ENCODE results near the gene TMEM82. TPM values are rescaled to one million over a fixed set of nuclear protein-coding genes. Genes with fewer than 3 reads are reported as not detected.

Gene TMEM82
- total RNA-seq, 1 donor from 2014 or later: 1.1 TPM

DNA sequence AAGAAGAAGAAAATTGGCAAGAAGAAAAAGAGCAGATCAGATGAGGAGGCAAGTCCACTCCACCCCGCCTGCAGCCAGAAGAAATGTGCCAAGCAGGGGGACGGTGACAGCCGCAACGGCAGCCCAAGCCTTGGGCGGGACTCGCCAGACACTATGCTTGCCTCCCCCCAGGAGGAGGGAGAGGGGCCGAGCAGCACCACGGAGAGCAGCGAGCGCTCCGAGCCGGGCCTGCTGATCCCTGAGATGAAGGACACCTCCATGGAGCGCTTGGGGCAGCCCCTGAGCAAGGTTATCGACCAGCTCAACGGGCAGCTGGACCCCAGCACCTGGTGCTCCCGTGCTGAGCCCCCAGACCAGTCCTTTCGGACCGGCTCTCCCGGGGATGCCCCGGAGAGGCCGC, 15.3 kb upstream of the TMEM82 start:
- no peak for DNase-seq (ENCODE audit: extremely low spot score, unreplicated experiment)
- TF ChIP-seq, protein P1, sequence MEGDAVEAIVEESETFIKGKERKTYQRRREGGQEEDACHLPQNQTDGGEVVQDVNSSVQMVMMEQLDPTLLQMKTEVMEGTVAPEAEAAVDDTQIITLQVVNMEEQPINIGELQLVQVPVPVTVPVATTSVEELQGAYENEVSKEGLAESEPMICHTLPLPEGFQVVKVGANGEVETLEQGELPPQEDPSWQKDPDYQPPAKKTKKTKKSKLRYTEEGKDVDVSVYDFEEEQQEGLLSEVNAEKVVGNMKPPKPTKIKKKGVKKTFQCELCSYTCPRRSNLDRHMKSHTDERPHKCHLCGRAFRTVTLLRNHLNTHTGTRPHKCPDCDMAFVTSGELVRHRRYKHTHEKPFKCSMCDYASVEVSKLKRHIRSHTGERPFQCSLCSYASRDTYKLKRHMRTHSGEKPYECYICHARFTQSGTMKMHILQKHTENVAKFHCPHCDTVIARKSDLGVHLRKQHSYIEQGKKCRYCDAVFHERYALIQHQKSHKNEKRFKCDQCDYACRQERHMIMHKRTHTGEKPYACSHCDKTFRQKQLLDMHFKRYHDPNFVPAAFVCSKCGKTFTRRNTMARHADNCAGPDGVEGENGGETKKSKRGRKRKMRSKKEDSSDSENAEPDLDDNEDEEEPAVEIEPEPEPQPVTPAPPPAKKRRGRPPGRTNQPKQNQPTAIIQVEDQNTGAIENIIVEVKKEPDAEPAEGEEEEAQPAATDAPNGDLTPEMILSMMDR (conservative IDR thresholded peaks at IDR 0.05): no peak
- Mint-ChIP-seq H3K27ac (no peak overlapping the region), H3K4me3 (no peak overlapping the region), H3K4me1 (ENCODE audit: unreplicated experiment) (no peaks in the 10 kb centered on the region), H3K27me3 (no peaks in the 10 kb centered on the region), H3K9me3 (no peaks in the 10 kb centered on the region), H3K36me3 (peaks cover 4% of the 10 kb centered on the region)

DNA sequence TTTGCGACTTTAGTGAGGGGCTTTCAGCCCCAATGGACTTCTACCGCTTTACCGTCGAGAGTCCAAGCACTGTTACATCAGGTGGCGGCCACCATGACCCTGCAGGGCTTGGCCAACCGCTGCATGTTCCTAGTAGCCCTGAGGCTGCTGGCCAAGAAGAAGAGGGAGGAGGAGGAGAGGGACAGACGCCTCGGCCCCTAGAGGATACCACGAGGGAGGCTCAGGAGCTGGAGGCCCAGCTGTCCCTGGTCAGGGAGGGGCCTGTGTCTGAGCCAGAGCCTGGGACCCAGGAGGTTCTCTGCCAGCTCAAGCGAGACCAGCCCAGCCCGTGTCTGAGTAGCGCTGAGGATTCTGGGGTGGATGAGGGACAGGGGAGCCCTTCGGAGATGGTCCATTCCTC, 14.9 kb upstream of the TMEM82 start:
- Mint-ChIP-seq H3K4me1 (ENCODE audit: unreplicated experiment) (no peaks in the 10 kb centered on the region), H3K9me3 (no peaks in the 10 kb centered on the region), H3K4me3 (no peak overlapping the region), H3K36me3 (peaks cover 4% of the 10 kb centered on the region), H3K27ac (no peak overlapping the region), H3K27me3 (no peaks in the 10 kb centered on the region)
- TF ChIP-seq, protein P1 (conservative IDR thresholded peaks at IDR 0.05): no peak
- DNase-seq (ENCODE audit: extremely low spot score, unreplicated experiment): no peak

DNA sequence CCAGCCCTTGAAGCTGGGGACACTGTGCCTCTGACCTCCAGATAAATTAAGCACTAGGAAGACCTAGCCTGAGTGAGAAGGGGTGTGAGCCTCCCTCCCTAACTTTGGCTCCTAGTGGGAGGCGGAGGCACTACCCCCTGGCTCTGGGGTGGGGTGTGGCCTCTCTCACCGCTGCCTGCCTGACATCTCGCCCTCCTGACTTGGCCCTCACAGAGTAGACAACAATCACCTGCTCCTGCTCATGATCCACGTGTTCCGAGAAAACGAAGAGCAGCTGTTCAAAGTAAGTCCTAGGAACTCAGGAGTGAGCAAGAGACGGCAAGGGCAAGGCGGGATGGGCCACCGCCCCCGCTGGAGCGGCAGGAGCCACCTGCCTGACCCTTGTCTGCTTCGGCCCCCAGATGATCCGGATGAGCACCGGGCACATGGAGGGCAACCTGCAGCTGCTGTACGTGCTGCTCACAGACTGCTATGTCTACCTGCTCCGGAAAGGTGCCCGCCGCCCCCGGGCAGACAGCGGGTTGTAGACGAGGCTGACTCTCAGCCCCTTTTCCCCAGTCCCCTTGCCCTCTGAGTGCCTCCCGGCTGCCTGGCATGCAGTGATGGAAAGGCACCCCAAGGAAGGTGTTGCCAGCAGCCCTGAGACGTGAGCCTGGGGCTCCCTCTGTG, 14.3 kb upstream of the TMEM82 start:
- Mint-ChIP-seq H3K27me3 (no peaks in the 10 kb centered on the region), H3K9me3 (no peaks in the 10 kb centered on the region), H3K36me3 (no peaks in the 10 kb centered on the region), H3K27ac (no peak overlapping the region), H3K4me1 (ENCODE audit: unreplicated experiment) (no peaks in the 10 kb centered on the region), H3K4me3 (no peak overlapping the region)
- TF ChIP-seq, protein P1 (conservative IDR thresholded peaks at IDR 0.05): no peak
- no peak for DNase-seq (ENCODE audit: extremely low spot score, unreplicated experiment)

DNA sequence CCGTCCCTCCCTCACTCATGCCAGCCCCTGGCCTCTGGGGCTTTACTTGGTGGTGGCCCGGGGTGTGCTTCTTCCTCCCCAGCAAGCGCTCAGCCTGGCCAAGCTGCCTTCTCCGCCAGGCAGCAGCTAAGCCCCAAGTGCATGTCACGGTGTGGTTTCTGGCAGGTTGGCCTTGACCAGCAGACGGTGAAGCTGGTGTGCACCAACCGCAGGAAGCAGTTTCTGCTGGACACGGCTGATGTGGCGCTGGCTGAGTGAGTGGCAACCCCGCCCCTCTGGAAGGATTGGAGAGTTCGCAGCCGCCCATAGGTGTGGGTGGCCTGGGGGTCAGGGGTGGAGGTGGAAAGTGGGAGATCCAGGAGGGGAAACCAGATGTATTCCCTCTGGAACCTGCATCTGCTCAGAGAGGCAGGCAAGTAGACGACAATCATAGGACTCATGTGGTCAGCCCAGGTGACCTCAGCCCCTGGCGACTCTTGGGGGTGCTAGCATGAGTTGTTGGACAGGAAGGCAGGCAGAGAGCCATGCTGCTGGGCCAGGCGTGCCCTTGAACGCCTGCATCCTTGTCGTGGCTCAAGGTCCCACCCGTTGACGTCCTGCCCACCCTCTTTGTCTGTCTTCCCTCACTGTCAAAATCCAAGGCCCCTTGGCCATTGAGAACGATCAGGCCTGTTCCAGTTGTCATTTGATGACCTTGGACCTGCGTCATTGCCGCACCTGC, 13.2 kb upstream of the TMEM82 start:
- Mint-ChIP-seq H3K36me3 (no peaks in the 10 kb centered on the region), H3K27me3 (no peaks in the 10 kb centered on the region), H3K4me3 (no peak overlapping the region), H3K4me1 (ENCODE audit: unreplicated experiment) (no peaks in the 10 kb centered on the region), H3K27ac (no peak overlapping the region), H3K9me3 (no peaks in the 10 kb centered on the region)
- DNase-seq (ENCODE audit: extremely low spot score, unreplicated experiment): no peak
- TF ChIP-seq, protein P1 (conservative IDR thresholded peaks at IDR 0.05): no peak

DNA sequence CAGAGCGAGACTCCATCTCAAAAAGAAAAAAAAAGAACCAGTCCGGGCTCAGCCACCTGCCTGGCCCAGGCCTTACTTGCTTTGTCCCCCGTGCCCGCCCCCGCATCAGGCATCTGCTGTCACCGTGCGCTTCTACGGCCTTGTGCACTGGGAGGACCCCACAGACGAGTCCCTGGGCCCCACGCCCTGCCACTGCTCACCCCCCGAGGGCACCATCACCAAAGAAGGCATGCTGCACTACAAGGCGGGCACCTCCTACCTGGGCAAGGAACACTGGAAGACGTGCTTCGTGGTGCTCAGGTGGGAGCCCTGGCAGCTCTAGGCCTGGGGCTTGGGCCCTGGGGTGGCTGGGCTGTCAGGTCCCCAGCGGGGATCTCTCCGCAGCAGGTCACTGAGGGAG, 11.9 kb upstream of the TMEM82 start:
- Mint-ChIP-seq H3K27me3 (no peaks in the 10 kb centered on the region), H3K36me3 (no peaks in the 10 kb centered on the region), H3K4me3 (no peak overlapping the region), H3K4me1 (ENCODE audit: unreplicated experiment) (no peaks in the 10 kb centered on the region), H3K9me3 (no peaks in the 10 kb centered on the region), H3K27ac (no peak overlapping the region)
- no peak for DNase-seq (ENCODE audit: extremely low spot score, unreplicated experiment)
- TF ChIP-seq, protein P1 (conservative IDR thresholded peaks at IDR 0.05): no peak
